ENCODE measurements around the gene SLC51B. TPM values are rescaled to one million over a fixed set of nuclear protein-coding genes. Genes with fewer than 3 reads are reported as not detected.

SLC51B gene
- total RNA-seq, 1 experiment from 2014 or later = not detected

- peak; percentile 63 for DNase-seq
- peaks cover 42% of the 10 kb centered on the region for H3K4me1 Mint-ChIP-seq (ENCODE audit: low read depth, unreplicated experiment)
- H3K27ac Mint-ChIP-seq (ENCODE audit: unreplicated experiment) = no peak overlapping the region
- peaks cover 13% of the 10 kb centered on the region for H3K27me3 Mint-ChIP-seq (ENCODE audit: unreplicated experiment)
- H3K4me3 Mint-ChIP-seq (ENCODE audit: low read depth, unreplicated experiment) = no peak overlapping the region
- BruUV-seq (replicated peaks) = no TSS peak
- H3K36me3 Mint-ChIP-seq (ENCODE audit: insufficient read depth, unreplicated experiment) = peaks cover 21% of the 10 kb centered on the region
- no peak for TF ChIP-seq CTCF (IDR thresholded peaks at IDR 0.05; ENCODE audit: unreplicated experiment)
- no peaks in the 10 kb centered on the region for H3K9me3 Mint-ChIP-seq (ENCODE audit: low read depth, unreplicated experiment)
- intact Hi-C loops (cut with micrococcal nuclease; ENCODE audit: unreplicated experiment) = loop anchor here (1.0 to 2.0 kb wide), 3 partner anchors 23 to 46 kb away; no protein-coding TSS in a partner anchor
- CTCF ChIA-PET = interaction anchor here (1.1 to 3.1 kb wide), 9 partner anchors 12 to 48 kb away, joined by 3 to 14 read pairs (median 8); no protein-coding TSS in a partner anchor
Observed at GRCh38 chr15:65055201-65055870, 10.1 kb downstream of the SLC51B start.

- no peak for DNase-seq
- no peak overlapping the region for H3K4me3 Mint-ChIP-seq (ENCODE audit: low read depth, unreplicated experiment)
- intact Hi-C loops (cut with micrococcal nuclease; ENCODE audit: unreplicated experiment) = no loop called here
- CTCF ChIA-PET = interaction anchor here (0.8 to 3.1 kb wide), 7 partner anchors 13 to 45 kb away, joined by 4 to 14 read pairs (median 10); no protein-coding TSS in a partner anchor
- peaks cover 13% of the 10 kb centered on the region for H3K27me3 Mint-ChIP-seq (ENCODE audit: unreplicated experiment)
- H3K9me3 Mint-ChIP-seq (ENCODE audit: low read depth, unreplicated experiment) = no peaks in the 10 kb centered on the region
- H3K36me3 Mint-ChIP-seq (ENCODE audit: insufficient read depth, unreplicated experiment) = peaks cover 21% of the 10 kb centered on the region
- no peak overlapping the region for H3K27ac Mint-ChIP-seq (ENCODE audit: unreplicated experiment)
- no TSS peak for BruUV-seq (replicated peaks)
- TF ChIP-seq CTCF (IDR thresholded peaks at IDR 0.05; ENCODE audit: unreplicated experiment) = no peak
- H3K4me1 Mint-ChIP-seq (ENCODE audit: low read depth, unreplicated experiment) = peaks cover 37% of the 10 kb centered on the region
Observed at GRCh38 chr15:65056106-65056505, 10.9 kb downstream of the SLC51B start.

- H3K27me3 Mint-ChIP-seq (ENCODE audit: unreplicated experiment) = peaks cover 5% of the 10 kb centered on the region
- H3K27ac Mint-ChIP-seq (ENCODE audit: unreplicated experiment) = peak overlapping the region; percentile 67
- peaks cover 21% of the 10 kb centered on the region for H3K36me3 Mint-ChIP-seq (ENCODE audit: insufficient read depth, unreplicated experiment)
- H3K9me3 Mint-ChIP-seq (ENCODE audit: low read depth, unreplicated experiment) = no peaks in the 10 kb centered on the region
- peak; percentile 90 for DNase-seq
- intact Hi-C loops (cut with micrococcal nuclease; ENCODE audit: unreplicated experiment) = no loop called here
- TF ChIP-seq CTCF (IDR thresholded peaks at IDR 0.05; ENCODE audit: unreplicated experiment) = no peak
- peaks cover 37% of the 10 kb centered on the region for H3K4me1 Mint-ChIP-seq (ENCODE audit: low read depth, unreplicated experiment)
- CTCF ChIA-PET = interaction anchor here (0.8 to 3.1 kb wide), 4 partner anchors 14 to 44 kb away, joined by 4 to 12 read pairs (median 10); no protein-coding TSS in a partner anchor
- no TSS peak for BruUV-seq (replicated peaks)
- peak overlapping the region; percentile 51 for H3K4me3 Mint-ChIP-seq (ENCODE audit: low read depth, unreplicated experiment)
Observed at GRCh38 chr15:65056868-65057548, 11.8 kb downstream of the SLC51B start.

GRCh38 chr15:65057549-65057940 is 12.4 kb downstream of the SLC51B start:
- CTCF ChIA-PET = no interaction called here
- peak overlapping the region; percentile 67 for H3K27ac Mint-ChIP-seq (ENCODE audit: unreplicated experiment)
- peak overlapping the region; percentile 51 for H3K4me3 Mint-ChIP-seq (ENCODE audit: low read depth, unreplicated experiment)
- H3K9me3 Mint-ChIP-seq (ENCODE audit: low read depth, unreplicated experiment) = no peaks in the 10 kb centered on the region
- intact Hi-C loops (cut with micrococcal nuclease; ENCODE audit: unreplicated experiment) = no loop called here
- no TSS peak for BruUV-seq (replicated peaks)
- H3K4me1 Mint-ChIP-seq (ENCODE audit: low read depth, unreplicated experiment) = peaks cover 42% of the 10 kb centered on the region
- no peak for DNase-seq
- peaks cover 21% of the 10 kb centered on the region for H3K36me3 Mint-ChIP-seq (ENCODE audit: insufficient read depth, unreplicated experiment)
- no peak for TF ChIP-seq CTCF (IDR thresholded peaks at IDR 0.05; ENCODE audit: unreplicated experiment)
- no peaks in the 10 kb centered on the region for H3K27me3 Mint-ChIP-seq (ENCODE audit: unreplicated experiment)

All from Calu3 (cell line).